ENCODE data around the gene SPDL1.

Gene SPDL1, protein sequence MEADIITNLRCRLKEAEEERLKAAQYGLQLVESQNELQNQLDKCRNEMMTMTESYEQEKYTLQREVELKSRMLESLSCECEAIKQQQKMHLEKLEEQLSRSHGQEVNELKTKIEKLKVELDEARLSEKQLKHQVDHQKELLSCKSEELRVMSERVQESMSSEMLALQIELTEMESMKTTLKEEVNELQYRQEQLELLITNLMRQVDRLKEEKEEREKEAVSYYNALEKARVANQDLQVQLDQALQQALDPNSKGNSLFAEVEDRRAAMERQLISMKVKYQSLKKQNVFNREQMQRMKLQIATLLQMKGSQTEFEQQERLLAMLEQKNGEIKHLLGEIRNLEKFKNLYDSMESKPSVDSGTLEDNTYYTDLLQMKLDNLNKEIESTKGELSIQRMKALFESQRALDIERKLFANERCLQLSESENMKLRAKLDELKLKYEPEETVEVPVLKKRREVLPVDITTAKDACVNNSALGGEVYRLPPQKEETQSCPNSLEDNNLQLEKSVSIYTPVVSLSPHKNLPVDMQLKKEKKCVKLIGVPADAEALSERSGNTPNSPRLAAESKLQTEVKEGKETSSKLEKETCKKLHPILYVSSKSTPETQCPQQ

GRCh38 chr5:169583424-169584220 is at the start of gene SPDL1:
Gene SPDL1, plus strand, starts transcription at chr5:169583773. Its CDS starts 4,644 bp downstream, at chr5:169588417.
- H3K36me3 ChIP-seq (ENCODE audit: control insufficient read depth in 2 of 2, insufficient read depth in 2 of 2, low read length in 2 of 2) = peaks cover 0 to under 1% of the 10 kb centered on the region in 2 donors
- peaks cover 5% of the 10 kb centered on the region in 2 donors for H3K4me1 ChIP-seq (ENCODE audit: control insufficient read depth in 2 of 2, insufficient read depth in 2 of 2, low read length in 2 of 2)
- no peaks in the 10 kb centered on the region for H3K9me3 ChIP-seq (ENCODE audit: control insufficient read depth in 2 of 2, low read length in 2 of 2)
- H3K4me3 ChIP-seq (ENCODE audit: low read length in 2 of 2) = peak within 1 kb of the TSS; percentile 90 to 91
- H3K27ac ChIP-seq (ENCODE audit: low read depth in 2 of 2, low read length in 2 of 2) = peak within 1 kb of the TSS; percentile 45 to 46
- H3K9ac ChIP-seq (ENCODE audit: low read depth in 1 of 2, low read length in 2 of 2) = peak within 1 kb of the TSS; percentile 83 to 84
- no peaks in the 10 kb centered on the region for H3K27me3 ChIP-seq (ENCODE audit: control insufficient read depth in 2 of 2, insufficient read depth in 2 of 2, low read length in 2 of 2)

DNA sequence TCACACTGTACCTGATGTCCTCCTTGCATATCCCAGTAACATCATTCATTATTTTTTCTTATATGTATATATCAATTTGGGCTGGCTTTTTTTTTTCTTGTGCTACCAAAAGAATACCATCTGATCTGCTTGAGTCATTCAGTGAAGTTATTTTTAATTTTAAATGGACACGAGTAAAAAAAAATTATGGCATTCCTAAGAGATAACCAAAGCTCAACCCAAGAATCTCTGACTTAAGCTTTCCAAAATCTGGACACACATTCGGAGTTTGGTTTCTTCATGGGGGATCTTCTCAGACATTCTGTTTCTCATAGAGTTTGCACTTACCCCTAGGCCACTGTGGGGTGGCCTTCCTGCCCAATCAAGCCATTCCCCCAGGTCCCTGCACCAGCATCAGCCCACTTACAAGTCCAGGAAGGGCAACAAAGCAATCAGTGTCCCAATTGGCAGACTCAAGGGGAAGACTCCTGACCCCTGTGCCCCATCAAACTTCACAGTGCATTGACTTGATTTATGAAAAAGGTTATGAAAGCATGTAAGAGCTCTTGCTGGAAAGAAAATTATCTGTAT is 49.2 kb upstream of the SPDL1 start:
- H3K9ac ChIP-seq (ENCODE audit: low read depth in 1 of 2, low read length in 2 of 2) = no peak overlapping the region
- H3K4me1 ChIP-seq (ENCODE audit: control insufficient read depth in 2 of 2, insufficient read depth in 2 of 2, low read length in 2 of 2) = no peaks in the 10 kb centered on the region
- H3K36me3 ChIP-seq (ENCODE audit: control insufficient read depth in 2 of 2, insufficient read depth in 2 of 2, low read length in 2 of 2) = no peaks in the 10 kb centered on the region
- no peaks in the 10 kb centered on the region for H3K27me3 ChIP-seq (ENCODE audit: control insufficient read depth in 2 of 2, insufficient read depth in 2 of 2, low read length in 2 of 2)
- no peaks in the 10 kb centered on the region for H3K9me3 ChIP-seq (ENCODE audit: control insufficient read depth in 2 of 2, low read length in 2 of 2)
- H3K27ac ChIP-seq (ENCODE audit: low read depth in 2 of 2, low read length in 2 of 2) = no peak overlapping the region
- no peak overlapping the region for H3K4me3 ChIP-seq (ENCODE audit: low read length in 2 of 2)

- no peak overlapping the region for H3K9ac ChIP-seq (ENCODE audit: low read depth in 1 of 2, low read length in 2 of 2)
- H3K36me3 ChIP-seq (ENCODE audit: control insufficient read depth in 2 of 2, insufficient read depth in 2 of 2, low read length in 2 of 2) = no peaks in the 10 kb centered on the region
- H3K9me3 ChIP-seq (ENCODE audit: control insufficient read depth in 2 of 2, low read length in 2 of 2) = no peaks in the 10 kb centered on the region
- H3K4me3 ChIP-seq (ENCODE audit: low read length in 2 of 2) = no peak overlapping the region
- H3K4me1 ChIP-seq (ENCODE audit: control insufficient read depth in 2 of 2, insufficient read depth in 2 of 2, low read length in 2 of 2) = no peaks in the 10 kb centered on the region
- no peak overlapping the region for H3K27ac ChIP-seq (ENCODE audit: low read depth in 2 of 2, low read length in 2 of 2)
- H3K27me3 ChIP-seq (ENCODE audit: control insufficient read depth in 2 of 2, insufficient read depth in 2 of 2, low read length in 2 of 2) = no peaks in the 10 kb centered on the region
Measured at GRCh38 chr5:169534939-169535338, 48.6 kb upstream of the SPDL1 start.

DNA sequence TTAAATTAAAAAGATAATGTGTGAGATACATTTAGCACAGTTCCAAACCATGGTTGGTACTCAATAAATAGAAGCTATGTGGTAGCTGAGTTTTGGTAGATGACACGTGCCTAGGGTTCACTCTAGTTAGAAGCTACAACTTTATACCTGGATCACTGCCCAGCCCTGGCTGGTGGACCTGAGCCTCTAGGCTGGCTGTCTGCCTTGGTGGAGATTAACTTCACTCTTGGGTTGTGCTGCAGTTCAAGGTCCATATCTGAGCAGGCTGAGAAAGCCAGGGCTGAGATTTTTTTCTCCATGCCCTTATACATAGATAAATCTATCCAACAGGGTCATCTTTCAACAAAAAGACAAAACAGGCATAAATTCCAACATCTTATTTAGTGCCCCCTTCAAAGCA is 44.6 kb upstream of the SPDL1 start:
- Histone ChIP-seq H3K27ac (ENCODE audit: low read depth in 2 of 2, low read length in 2 of 2) (no peak overlapping the region), H3K9ac (ENCODE audit: low read depth in 1 of 2, low read length in 2 of 2) (no peak overlapping the region), H3K36me3 (ENCODE audit: control insufficient read depth in 2 of 2, insufficient read depth in 2 of 2, low read length in 2 of 2) (no peaks in the 10 kb centered on the region), H3K9me3 (ENCODE audit: control insufficient read depth in 2 of 2, low read length in 2 of 2) (no peaks in the 10 kb centered on the region), H3K27me3 (ENCODE audit: control insufficient read depth in 2 of 2, insufficient read depth in 2 of 2, low read length in 2 of 2) (no peaks in the 10 kb centered on the region), H3K4me3 (ENCODE audit: low read length in 2 of 2) (no peak overlapping the region), H3K4me1 (ENCODE audit: control insufficient read depth in 2 of 2, insufficient read depth in 2 of 2, low read length in 2 of 2) (no peaks in the 10 kb centered on the region)

DNA sequence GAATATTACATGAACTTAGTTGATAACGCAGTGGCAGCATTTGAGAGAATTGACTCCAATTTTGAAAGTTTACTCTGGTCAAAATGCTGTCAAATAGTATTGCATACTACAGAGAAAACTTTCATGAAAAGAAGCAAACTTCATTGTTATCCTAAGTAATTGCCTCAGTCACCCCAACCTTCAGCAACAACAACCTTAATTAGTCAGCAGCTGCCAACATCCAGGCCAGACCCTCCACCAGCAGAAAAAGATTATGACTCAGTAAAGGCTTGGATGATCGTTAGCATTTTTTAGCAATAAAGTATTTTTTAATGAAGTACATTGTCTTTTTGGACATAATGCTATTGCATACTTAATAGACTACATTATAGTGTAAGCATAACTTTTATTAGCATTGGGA is 40.8 kb upstream of the SPDL1 start:
- Histone ChIP-seq H3K27me3 (ENCODE audit: control insufficient read depth in 2 of 2, insufficient read depth in 2 of 2, low read length in 2 of 2) (no peaks in the 10 kb centered on the region), H3K4me1 (ENCODE audit: control insufficient read depth in 2 of 2, insufficient read depth in 2 of 2, low read length in 2 of 2) (no peaks in the 10 kb centered on the region), H3K36me3 (ENCODE audit: control insufficient read depth in 2 of 2, insufficient read depth in 2 of 2, low read length in 2 of 2) (no peaks in the 10 kb centered on the region), H3K9ac (ENCODE audit: low read depth in 1 of 2, low read length in 2 of 2) (no peak overlapping the region), H3K9me3 (ENCODE audit: control insufficient read depth in 2 of 2, low read length in 2 of 2) (no peaks in the 10 kb centered on the region), H3K4me3 (ENCODE audit: low read length in 2 of 2) (no peak overlapping the region), H3K27ac (ENCODE audit: low read depth in 2 of 2, low read length in 2 of 2) (no peak overlapping the region)

DNA sequence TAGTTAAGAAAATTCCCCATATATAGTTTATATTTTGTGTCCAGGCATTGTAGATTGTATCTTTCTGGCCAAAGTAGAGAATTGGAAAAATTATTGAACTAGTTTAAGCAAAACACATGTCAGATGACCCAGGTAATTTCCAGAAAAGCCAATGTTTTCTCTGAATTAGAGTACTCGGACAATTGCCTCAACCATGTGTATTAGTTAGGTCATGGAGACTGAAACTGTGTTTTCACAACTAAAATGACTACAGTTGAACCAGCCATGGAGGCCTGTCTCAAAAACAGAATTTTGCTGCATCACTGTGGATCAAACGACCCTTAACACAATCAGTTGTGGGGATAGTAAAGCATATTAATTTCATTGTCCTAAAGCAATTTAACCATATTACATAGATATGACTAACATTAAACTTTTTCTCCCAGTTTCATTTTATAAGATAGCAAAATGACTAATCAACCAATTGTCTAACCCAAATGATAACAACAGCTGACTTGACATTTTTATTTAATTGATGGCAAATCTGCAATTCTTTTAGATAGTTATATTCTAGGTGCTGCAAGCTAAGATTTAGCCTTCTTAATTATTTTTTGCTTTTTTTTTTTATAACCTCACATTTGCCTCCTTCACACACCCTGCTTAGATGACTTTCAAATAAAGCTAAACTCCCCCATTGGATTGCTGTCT is 39.2 kb upstream of the SPDL1 start:
- no peaks in the 10 kb centered on the region for H3K4me1 ChIP-seq (ENCODE audit: control insufficient read depth in 2 of 2, insufficient read depth in 2 of 2, low read length in 2 of 2)

DNA sequence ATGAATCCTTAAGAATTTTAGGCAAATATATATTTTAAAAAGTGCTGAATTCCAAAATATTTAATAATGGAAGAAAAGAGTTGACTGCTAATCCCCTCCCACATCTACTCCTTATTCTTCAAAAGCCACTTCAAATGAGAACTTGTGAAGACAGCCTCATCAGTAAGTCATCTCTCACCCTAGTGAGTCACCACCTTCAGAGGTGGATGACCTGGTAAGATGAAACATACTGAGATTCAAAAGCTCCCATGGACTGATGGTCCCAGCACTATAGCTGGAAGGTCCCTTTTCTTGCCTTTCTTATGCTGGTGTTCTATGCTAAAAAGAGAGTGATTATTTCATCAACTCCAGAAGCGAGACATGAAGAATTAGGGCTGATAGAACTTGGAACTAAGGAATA is 37.8 kb upstream of the SPDL1 start:
- Histone ChIP-seq H3K27me3 (ENCODE audit: control insufficient read depth in 2 of 2, insufficient read depth in 2 of 2, low read length in 2 of 2) (peaks cover 0 to 4% of the 10 kb centered on the region in 2 donors), H3K9ac (ENCODE audit: low read depth in 1 of 2, low read length in 2 of 2) (no peak overlapping the region), H3K9me3 (ENCODE audit: control insufficient read depth in 2 of 2, low read length in 2 of 2) (no peaks in the 10 kb centered on the region), H3K36me3 (ENCODE audit: control insufficient read depth in 2 of 2, insufficient read depth in 2 of 2, low read length in 2 of 2) (no peaks in the 10 kb centered on the region), H3K27ac (ENCODE audit: low read depth in 2 of 2, low read length in 2 of 2) (no peak overlapping the region), H3K4me3 (ENCODE audit: low read length in 2 of 2) (no peak overlapping the region), H3K4me1 (ENCODE audit: control insufficient read depth in 2 of 2, insufficient read depth in 2 of 2, low read length in 2 of 2) (no peaks in the 10 kb centered on the region)

More for the DNA sequence above, 39.2 kb upstream of the SPDL1 start:
- no peaks in the 10 kb centered on the region for H3K9me3 ChIP-seq (ENCODE audit: control insufficient read depth in 2 of 2, low read length in 2 of 2)
- no peaks in the 10 kb centered on the region for H3K36me3 ChIP-seq (ENCODE audit: control insufficient read depth in 2 of 2, insufficient read depth in 2 of 2, low read length in 2 of 2)
- H3K27ac ChIP-seq (ENCODE audit: low read depth in 2 of 2, low read length in 2 of 2) = no peak overlapping the region
- H3K9ac ChIP-seq (ENCODE audit: low read depth in 1 of 2, low read length in 2 of 2) = no peak overlapping the region
- no peak overlapping the region for H3K4me3 ChIP-seq (ENCODE audit: low read length in 2 of 2)
- no peaks in the 10 kb centered on the region for H3K27me3 ChIP-seq (ENCODE audit: control insufficient read depth in 2 of 2, insufficient read depth in 2 of 2, low read length in 2 of 2)

GRCh38 chr5:169546346-169546745 is 37.2 kb upstream of the SPDL1 start:
- H3K9me3 ChIP-seq (ENCODE audit: control insufficient read depth in 2 of 2, low read length in 2 of 2) = no peaks in the 10 kb centered on the region
- no peaks in the 10 kb centered on the region for H3K4me1 ChIP-seq (ENCODE audit: control insufficient read depth in 2 of 2, insufficient read depth in 2 of 2, low read length in 2 of 2)
- no peaks in the 10 kb centered on the region for H3K36me3 ChIP-seq (ENCODE audit: control insufficient read depth in 2 of 2, insufficient read depth in 2 of 2, low read length in 2 of 2)
- H3K27ac ChIP-seq (ENCODE audit: low read depth in 2 of 2, low read length in 2 of 2) = no peak overlapping the region
- H3K9ac ChIP-seq (ENCODE audit: low read depth in 1 of 2, low read length in 2 of 2) = no peak overlapping the region
- no peak overlapping the region for H3K4me3 ChIP-seq (ENCODE audit: low read length in 2 of 2)
- H3K27me3 ChIP-seq (ENCODE audit: control insufficient read depth in 2 of 2, insufficient read depth in 2 of 2, low read length in 2 of 2) = peaks cover 0 to 4% of the 10 kb centered on the region in 2 donors

GRCh38 chr5:169547508-169547907 is 36.1 kb upstream of the SPDL1 start:
- H3K4me1 ChIP-seq (ENCODE audit: control insufficient read depth in 2 of 2, insufficient read depth in 2 of 2, low read length in 2 of 2) = no peaks in the 10 kb centered on the region
- no peak overlapping the region for H3K4me3 ChIP-seq (ENCODE audit: low read length in 2 of 2)
- H3K27ac ChIP-seq (ENCODE audit: low read depth in 2 of 2, low read length in 2 of 2) = no peak overlapping the region
- H3K9ac ChIP-seq (ENCODE audit: low read depth in 1 of 2, low read length in 2 of 2) = no peak overlapping the region
- no peaks in the 10 kb centered on the region for H3K36me3 ChIP-seq (ENCODE audit: control insufficient read depth in 2 of 2, insufficient read depth in 2 of 2, low read length in 2 of 2)
- H3K27me3 ChIP-seq (ENCODE audit: control insufficient read depth in 2 of 2, insufficient read depth in 2 of 2, low read length in 2 of 2) = peaks cover 0 to 4% of the 10 kb centered on the region in 2 donors
- no peaks in the 10 kb centered on the region for H3K9me3 ChIP-seq (ENCODE audit: control insufficient read depth in 2 of 2, low read length in 2 of 2)

Measured in mucosa of rectum (tissue), 2 donors.